Kidney glomerular epithelial cell (primary cell): ENCODE results near the gene RUNX2.

Source experiments
- DNase-seq: peaks from one replicate; lab custom pipeline; 2025; lab: John Stamatoyannopoulos, UW

RUNX2 gene

DNA sequence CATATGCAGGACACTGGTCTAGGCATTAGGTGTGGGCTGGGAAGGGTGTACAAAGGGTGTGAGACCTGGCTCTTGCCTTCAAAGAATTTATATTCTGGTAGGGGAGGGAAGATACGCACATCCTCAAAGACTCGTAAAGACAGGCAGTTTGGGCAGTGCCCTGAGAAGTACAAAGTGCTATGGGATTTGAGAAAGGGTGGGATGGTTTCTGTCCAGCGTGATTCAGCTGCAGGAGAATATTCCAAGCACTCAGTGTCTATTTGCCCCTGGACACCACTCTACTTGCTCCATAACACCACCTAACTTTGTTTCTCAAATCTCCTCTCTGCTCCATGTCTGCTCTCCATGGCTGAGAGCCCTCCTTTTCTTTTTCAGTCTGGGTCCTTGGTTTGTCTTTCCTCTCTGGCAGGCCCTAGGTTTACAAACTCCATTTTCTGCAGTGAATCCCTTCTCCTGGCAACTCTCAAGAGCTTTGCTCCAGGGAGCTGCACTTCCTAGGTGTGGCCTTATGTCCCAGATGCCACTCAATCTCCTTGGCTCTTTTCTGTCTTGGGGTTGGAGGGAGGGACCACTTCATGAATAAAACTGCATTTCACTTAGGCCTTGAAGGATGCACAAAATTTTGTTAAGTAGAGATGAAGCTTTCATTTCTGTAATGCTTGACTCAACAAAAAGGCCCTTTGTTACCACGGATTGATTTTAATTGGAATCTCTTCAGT lies 377.2 kb downstream of the RUNX2 start:
- no peak for DNase-seq

DNA sequence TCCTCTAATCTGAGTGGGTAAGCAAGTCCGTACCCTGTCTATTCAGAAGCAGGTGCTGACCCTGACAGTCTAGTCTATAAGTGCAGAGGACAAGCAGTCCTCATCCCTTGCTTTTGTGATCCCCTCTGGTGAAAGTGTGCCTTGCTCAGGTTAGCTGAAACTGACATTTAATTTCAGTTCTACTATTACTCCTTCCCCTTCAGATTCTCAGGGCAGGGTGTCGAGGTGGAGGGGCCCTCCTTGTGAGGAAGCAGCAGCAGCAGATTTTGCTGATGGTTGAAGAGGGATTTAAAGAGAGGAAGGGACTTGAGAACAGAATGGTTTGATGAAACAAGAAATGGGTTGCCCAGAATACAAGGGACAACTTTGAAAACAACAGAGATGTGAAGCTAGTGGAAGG lies 378.2 kb downstream of the RUNX2 start:
- no peak for DNase-seq

DNA sequence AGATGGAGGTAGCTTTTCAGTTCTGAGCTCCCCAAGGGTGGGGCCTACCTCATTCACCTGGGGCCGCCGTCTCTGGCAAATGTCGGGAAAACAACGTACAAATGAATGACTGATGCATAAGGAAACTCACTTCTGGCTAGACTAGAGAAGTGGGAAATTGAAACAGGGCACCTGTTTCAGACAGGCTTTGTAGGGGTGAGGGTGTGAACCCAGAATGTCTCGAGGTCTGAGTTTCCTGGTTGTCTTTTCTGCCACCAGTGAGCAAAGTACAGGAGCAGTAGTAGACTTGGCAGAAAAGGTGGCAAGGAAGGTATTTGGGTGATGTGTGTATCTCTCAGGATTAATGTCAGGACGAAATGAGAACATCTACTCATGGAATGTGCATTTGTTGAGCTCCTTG lies 379.0 kb downstream of the RUNX2 start:
- no peak for DNase-seq

DNA sequence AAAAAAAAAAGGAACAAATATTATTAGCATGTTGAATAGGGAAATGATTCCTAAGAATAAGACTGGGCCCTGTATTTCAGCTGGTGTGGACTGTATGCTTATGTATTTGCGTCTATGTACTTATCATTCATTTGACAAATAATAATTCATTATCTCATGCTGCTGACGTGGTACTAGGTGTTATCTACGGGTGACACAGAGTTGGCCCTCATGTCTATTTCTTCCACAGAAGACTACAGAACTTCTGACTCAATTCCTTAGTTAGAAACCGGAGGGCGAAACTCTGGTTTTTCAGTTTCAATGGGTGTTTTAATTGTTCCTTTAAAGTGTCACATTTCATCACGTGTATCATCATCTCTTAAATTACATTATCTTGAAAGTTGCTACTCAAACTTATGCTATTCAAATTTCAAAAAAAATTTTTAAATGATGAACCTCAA lies 381.7 kb downstream of the RUNX2 start:
- DNase-seq, result no peak

DNA sequence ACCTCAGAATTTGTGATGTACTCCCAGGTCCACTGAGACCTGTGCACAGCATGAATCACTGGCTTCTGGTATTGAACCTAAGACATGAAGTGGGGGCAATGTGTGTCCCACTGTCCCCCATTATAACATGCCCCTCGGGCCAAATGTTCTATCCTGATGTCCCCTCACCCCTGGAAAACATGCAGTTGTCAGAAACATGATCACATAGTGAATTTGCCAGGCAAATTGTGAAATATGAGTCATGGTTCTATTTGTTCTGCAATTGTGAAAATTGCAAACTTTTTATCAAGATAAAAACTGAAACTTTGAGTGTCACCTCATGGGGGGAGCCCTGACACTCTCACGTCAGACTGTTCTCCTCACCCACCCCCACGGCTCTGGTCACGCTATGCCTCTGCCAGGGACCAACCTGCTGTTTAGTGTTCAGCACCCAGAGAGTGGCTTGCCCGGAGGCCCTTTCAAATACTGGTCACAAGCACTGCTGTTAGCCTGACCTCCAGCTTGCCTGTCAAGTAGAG lies 382.2 kb downstream of the RUNX2 start:
- DNase-seq, result no peak

DNA sequence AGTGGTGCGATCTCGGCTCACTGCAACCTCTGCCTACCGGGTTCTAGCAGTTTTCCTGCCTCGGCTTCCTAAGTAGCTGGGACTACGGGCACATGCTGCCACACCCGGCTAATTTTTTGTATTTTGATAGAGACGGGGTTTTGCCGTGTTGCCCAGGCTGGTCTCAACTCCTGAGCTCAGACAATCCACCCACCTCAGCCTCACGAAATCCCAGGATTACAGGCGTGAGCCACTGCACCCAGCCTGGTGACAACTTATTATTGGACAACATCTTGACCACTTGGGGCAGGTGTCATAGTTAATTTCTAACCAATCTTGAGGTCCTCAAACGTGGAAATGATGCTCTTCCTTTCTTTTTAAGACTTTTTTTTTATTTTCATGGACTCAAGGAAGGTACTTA lies 383.9 kb downstream of the RUNX2 start:
- DNase-seq, result no peak

DNA sequence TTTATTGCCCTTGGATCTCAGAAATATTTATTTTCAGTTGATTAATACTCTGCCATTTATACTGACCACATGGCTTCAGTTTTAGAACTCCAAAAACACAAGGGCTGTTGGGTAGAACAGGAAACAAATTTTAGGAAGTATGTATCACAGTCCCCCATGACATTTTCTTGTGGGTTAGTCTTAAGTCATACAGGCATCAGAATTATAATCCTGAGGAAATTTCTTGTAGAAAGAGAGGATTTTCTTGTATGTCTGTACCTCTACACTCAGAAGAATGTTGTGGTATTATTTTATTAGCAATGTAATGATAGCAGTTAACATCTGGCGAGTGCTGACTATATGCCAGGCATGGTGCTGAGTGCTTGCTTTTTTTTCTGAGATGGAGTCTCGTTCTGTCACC lies 384.7 kb downstream of the RUNX2 start:
- DNase-seq, result no peak
